HG02571 (cell line): ENCODE results near the gene ZFP57.
"Not testable (repeated sequence)": the region's sequence is repeated elsewhere in the genome, so short reads cannot be mapped to it uniquely, and the experiment has no call there.

Source experiments
- ATAC-seq: cut with Tn5 transposase; IDR thresholded peaks from one replicate; pipeline ENCODE4 v1.9.1; 2021; ENCODE audit warnings: mild to moderate bottlenecking, moderate library complexity; ENCODE audit not compliant: unreplicated experiment

The ZFP57 gene

DNA sequence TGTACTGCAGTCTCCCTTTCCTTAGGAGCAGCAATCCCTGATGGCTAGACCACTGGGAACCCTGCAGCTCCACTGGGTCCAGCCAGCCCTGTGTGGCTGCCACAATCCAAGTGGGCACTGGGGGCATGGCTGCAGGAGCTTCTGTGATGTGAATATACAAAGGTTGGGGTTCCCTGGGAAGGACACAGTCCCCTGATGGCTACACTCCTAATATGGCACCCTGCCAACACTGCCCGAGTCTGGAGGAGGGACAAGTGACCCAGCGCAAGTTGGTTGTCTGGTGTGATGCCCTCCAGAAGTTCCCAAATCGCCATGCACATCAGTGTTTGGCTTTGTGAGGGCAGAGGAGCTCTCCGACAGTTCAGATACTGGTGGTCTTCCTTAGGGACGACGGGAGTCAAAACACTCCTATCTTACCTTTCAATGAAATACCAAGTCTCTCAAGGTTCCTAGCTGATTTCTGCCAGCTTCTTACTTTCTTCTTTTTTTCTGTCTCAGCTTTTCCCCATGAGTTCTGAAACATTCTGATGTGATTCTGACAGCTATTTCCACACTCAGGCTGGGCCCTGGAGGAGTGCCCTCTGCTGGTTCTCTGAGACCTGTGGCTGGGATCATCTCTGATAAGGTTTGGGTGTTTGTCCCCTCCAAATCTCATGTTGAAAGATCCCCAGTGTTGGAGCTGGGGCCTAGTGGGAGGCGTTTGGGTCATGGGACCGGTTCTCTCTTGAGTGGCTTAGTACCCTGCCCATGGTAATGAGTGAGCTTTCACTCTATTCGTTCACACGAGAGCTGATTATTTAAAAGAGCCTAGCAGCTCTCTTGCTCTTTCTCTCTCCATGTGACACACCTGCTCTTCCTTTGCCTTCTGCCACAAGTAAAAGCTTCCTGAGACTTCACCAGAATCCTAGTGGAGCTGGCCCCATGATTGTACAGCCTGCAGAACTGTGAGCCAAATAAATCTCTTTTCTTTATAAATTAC lies 15.5 kb upstream of the ZFP57 start:
- no peak for ATAC-seq

DNA sequence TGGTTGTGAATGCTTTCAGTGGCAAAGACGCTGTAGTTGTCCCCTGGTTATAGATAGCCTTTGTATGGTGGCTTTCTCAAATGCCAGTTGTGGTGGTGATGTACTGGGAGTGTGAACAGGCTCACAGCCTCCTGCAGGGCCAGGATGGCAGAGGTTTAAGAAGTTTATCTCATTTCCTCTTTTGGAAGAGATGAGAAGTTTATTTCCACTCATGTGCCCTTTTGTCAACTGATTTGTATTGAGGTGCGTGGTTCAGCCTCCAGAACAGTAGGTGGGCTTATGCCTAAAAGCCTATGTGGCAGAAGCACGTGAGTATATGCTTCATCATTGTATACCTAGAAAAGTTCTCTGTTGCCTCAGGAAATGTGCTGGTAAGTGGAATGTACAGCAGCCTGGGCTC lies 13.7 kb upstream of the ZFP57 start:
- ATAC-seq: no peak

DNA sequence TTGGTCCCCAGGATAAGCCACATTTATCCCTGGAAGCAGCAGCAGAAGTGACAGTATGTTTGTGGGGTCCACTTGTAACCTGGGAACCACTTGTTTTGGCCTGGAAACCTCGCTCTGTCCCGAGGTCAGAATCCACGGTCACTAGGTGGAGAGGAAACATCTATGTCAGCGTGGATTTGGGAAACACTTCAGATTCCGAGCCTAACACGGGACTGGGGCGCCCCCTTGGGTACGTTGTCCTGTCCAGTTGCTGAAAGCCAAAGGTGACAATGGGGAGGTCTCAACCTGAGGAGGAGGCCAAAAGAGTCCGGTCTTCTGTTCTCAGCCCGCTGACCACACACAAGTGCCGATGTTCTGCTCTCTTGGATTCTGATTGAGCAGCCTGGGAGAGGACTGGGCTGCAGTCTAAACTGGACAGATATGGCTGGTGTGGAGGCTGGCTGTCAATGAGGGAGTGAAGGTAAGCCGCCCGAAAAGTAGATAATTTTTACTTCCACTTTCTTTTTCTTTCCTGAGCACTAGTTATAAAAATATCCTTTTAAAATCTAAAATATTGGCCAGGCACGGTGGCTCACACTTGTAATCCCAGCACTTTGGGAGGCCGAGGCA lies 4.9 kb upstream of the ZFP57 start:
- no peak for ATAC-seq

DNA sequence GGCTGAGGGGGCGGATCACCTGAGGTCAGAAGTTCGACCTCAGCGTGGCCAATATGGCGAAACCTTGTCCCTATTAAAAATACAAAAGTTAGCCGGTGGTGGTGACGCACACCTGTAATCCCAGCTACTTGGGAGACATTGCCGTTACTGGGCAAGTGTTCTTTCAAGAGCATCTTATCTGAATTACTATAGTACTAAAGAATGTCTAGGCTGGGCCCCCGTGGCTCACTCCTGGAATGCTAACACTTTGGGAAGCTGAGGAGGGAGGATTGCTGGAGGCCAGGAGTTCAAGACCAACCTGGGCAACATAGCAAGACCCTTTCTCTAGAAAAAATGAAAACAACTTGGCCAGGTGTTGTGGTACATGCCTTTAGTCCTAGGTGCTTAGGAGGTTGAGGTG lies 859 bp upstream of the ZFP57 start:
- no peak for ATAC-seq

DNA sequence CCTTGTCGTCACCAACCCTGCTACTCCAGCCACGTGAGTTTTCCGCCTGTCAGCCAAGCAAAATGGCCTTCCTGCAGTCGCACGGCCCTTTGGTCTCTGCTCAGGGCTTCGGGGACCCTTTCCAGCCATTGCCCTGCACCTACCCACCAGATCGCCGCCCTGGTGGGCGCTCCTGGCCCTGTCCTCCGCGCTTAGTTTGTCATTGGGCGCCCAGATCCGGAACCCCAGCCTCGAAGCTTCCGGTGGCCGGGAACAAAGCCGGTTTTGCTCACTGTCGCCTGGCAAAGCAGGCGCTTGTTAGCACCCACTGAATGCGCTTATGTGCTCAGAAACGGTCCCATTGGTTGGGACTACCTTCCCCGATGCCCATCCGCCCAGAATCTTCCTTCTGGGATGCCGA lies 536 bp downstream of the ZFP57 start:
- ATAC-seq: no peak

GRCh38 chr6:29679962-29680361 lies 990 bp downstream of the ZFP57 start:
- ATAC-seq: no peak

GRCh38 chr6:29678114-29678513 lies 2.8 kb downstream of the ZFP57 start:
- ATAC-seq: no peak

DNA sequence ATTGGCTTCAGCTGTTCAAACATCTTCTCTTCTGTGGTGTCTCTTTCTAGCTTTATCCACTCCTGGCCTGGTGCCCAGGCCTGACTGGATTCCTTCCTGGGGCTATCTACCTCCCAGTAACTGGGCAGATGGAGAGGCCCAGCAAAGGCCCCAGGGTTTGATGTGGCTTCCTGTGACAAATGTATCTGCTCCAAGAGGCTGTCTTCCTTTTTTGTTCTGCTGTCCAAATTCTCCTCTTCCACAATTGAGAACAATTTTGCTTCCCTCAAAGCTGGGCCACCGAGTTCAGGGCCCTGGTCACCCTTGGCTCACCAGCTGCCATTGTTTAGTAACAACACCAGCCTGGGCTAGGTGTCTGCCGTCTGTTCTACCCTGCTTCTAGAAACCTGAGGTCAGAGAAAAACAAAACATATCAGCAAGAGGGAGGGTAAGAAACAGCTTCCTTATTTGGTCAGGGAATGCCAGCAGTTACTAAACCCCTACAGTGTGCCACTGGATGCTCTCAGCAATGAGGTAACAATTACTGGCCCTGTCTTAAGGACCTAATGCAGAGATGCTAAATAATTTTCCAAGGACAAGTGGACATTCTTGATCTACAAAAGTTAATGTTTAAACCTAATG lies 3.9 kb downstream of the ZFP57 start:
- ATAC-seq: no peak

DNA sequence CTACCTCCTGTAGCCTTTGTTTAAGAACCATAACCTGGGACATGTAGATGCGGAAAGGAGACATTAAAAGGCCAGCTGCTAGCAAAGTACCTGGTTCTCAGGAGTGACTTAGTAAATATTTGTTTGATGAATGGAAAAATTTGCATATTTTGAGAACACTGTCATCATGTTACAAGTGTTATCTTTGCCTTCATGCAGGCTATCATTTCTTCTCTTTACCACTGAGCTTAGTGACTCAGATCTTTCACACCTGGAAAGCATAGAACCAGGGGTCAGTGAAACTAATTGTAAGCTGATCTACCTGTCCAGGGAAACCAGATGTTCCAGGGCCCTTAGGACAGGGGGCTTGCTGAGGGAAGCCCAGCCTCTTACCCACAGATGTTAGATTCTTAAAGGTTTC lies 5.4 kb downstream of the ZFP57 start:
- no peak for ATAC-seq

- ATAC-seq: no peak
Measured at GRCh38 chr6:29674008-29674407, 6.9 kb downstream of the ZFP57 start.

GRCh38 chr6:29673161-29673560 lies 7.8 kb downstream of the ZFP57 start:
- no peak for ATAC-seq

DNA sequence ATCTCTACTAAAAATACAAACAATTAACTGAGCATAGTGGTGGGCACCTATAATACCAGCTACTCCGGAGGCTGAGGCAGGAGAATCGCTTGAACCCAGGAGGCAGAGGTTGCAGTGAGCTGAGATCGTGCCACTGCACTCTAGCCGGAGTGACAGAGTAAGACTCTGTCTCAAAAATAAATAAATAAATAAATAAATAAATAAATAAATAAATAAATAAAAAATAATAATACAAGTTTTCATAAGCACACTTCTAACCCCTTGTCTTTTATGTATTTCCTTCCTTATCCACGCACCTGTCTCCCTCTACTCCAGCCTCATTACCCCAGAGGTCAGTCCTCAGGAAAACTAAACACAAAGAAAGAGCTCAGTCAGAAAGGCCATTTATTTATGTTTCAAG lies 8.8 kb downstream of the ZFP57 start:
- ATAC-seq: not testable (repeated sequence)

GRCh38 chr6:29671026-29671425 lies 9.9 kb downstream of the ZFP57 start:
- ATAC-seq: no peak

GRCh38 chr6:29667158-29667557 lies 13.8 kb downstream of the ZFP57 start:
- no peak for ATAC-seq

- no peak for ATAC-seq
Measured at GRCh38 chr6:29666826-29667130, 14.2 kb downstream of the ZFP57 start.

- ATAC-seq: no peak
Measured at GRCh38 chr6:29665942-29666825, 14.8 kb downstream of the ZFP57 start.

- no peak for ATAC-seq
Measured at GRCh38 chr6:29663300-29664042, 17.5 kb downstream of the ZFP57 start.

DNA sequence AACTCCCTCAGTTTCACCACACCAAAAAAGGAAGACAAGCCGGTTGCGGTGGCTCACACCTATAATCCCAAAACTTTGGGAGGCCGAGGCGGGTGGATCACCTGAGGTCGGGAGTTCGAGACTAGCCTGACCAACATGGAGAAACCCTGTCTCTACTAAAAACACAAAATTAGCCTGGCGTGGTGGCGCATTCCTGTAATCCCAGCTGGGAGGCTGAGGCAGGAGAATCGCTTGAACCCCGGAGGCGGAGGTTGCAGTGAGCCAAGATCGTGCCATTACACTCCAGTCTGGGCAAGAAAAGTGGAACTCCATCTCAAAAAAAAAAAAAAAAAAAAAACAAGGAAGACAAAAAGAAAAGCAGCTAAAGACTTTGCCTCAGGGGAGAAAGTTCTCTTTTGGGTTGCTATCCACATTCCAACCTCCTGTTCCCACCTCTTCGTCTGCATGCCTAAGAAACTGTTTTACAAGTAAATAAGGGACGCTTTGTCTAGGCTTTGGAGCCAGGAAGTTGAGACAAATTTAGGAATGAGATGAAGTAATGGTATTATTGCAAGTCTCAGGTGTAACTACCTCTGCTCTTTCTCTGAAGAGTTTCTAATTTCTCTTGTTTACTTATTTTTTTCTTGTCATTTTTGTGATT lies 19.3 kb downstream of the ZFP57 start:
- ATAC-seq: not testable (repeated sequence)

DNA sequence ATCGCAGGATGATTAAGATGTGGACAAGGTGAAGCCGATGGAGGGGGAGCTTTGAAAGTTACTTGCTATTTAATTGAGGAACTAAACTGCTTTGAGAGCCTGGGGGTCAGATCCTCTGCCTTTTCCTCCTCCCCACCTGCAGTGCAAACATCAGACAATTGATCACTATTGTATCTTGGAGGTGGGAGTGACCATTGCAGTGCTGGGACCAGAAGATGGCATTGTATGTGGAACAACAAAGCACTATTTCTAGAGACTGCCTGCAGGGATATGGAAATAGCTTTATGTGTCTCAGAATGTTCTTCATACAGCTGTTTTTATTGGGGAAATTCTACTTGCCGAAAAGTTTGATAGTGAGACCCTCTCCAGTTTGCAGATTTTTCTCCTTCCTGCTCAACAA lies 19.9 kb downstream of the ZFP57 start:
- no peak for ATAC-seq

DNA sequence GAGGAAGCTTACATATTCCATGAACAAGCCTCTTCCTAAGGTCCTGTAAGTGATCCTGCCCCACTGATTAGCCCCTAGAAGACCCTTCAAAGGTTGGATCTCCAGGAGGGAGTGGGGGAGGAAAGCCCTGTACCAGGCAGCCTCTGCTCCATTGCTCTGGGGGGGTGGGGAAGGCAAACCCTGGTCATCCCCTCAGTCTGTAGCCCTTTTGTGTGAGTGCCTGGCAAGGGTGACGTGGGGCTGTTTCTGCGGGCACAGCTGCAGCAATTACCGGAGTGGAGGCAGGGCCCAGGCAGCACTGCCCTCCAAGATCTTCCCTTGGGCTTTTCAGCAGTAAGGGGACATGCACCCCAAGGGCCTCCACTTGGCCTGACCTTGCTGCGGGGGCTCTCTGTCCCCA lies 24.2 kb downstream of the ZFP57 start, which contains the start of gene MOG:
MOG (plus strand) TSS at position 295 of the 400 bp plus-strand sequence. CDS start 118 bp downstream, outside the sequence.
- ATAC-seq: no peak
